GM19395 (cell line): ENCODE results near the gene GJA9.
"Not testable (repeated sequence)": the region's sequence is repeated elsewhere in the genome, so short reads cannot be mapped to it uniquely, and the experiment has no call there.

ENCODE experiments used
- ATAC-seq: cut with Tn5 transposase; IDR thresholded peaks from one replicate; pipeline ENCODE4 v1.9.1; 2021; ENCODE audit warnings: mild to moderate bottlenecking, moderate library complexity; ENCODE audit not compliant: unreplicated experiment

GJA9 gene

GRCh38 chr1:38881487-38881886, at the start of gene GJA9:
Gene GJA9, minus strand, starts transcription at chr1:38881587. Its CDS starts 5,489 bp downstream, at chr1:38876098.
- ATAC-seq = no peak

GRCh38 chr1:38929476-38929875, 48.1 kb upstream of the GJA9 start:
- ATAC-seq = no peak

DNA sequence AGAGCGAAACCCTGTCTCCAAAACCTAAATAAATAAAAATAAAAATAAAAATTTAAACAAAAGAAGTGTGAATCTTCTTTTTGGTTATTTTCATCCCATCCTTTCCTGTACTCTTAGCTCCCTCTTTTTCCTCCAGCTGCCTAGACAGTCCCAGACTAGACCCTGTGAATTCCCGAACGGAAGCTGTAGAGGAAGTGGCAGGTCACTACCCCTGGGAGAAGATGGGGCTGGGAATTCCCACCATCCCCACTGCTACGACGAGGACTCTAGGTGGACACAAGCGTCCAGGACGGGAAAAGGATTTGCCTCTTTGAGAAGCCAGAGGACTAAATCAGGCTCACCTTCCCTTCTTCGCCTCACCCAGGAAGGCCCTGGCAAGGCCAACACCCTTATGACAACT, 47.7 kb upstream of the GJA9 start:
- no peak for ATAC-seq

DNA sequence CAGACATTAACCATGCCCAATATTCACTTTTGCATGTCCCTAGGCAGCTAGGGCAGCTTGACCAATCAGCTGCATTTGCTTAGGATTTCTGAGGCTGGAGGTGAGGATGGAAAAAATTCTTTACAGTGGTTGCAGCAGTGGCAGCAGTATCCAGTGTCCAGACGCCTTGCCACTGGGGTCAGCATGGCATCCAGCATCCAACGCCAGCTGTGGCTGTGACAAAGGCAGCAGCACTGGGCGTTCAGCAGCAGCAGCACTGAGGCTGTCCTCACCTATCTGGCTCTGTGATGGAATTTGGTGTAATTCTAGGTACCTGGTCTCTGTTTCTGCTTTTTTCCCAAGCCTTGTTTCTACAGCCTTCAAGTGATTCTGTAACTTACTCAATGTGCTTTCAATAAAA, 44.7 kb upstream of the GJA9 start:
- no peak for ATAC-seq

GRCh38 chr1:38925391-38925790, 44.0 kb upstream of the GJA9 start:
- no peak for ATAC-seq

- ATAC-seq = no peak
Observed at GRCh38 chr1:38923607-38924006, 42.2 kb upstream of the GJA9 start.

GRCh38 chr1:38919130-38919529, 37.7 kb upstream of the GJA9 start:
- no peak for ATAC-seq

DNA sequence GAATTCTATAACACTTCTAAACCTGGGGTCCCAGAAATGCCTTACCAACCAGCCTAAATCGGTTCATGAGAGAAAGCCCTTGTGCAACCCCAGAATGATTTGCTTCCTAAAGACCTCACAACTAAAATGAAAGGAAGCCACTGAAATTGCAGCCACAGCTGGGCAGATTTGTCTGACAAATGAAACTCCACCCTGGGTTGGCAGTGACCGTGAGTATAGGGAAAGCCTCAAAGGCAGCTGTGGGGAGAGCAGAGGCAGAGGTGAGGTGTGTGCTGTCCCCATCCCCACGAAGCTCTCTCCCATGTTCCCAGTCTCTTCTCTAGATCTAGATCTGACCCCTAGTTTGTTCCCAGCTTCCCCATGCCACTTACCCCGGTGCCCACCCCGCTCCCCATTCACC, 37.2 kb upstream of the GJA9 start:
- no peak for ATAC-seq

DNA sequence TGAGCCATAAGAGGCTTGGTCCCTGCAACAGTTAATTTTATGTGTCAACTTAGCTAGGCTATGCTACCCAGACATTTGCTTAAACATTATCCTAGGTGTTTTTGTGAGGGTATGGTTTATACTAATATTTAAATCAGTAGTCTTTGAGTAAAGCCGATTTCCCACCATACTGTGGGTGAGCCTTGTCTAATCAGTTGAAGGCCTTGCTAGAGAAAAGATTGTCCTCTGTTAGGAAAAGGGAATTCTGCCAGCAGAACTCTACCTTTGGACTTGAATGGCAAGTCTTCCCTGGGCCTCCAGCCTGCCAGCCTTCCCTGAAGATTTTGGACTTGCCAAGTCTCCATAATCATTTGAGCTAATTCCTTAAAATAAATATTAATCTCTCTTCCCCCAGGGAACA, 36.4 kb upstream of the GJA9 start:
- no peak for ATAC-seq

- ATAC-seq = no peak
Observed at GRCh38 chr1:38917337-38917736, 36.0 kb upstream of the GJA9 start.

DNA sequence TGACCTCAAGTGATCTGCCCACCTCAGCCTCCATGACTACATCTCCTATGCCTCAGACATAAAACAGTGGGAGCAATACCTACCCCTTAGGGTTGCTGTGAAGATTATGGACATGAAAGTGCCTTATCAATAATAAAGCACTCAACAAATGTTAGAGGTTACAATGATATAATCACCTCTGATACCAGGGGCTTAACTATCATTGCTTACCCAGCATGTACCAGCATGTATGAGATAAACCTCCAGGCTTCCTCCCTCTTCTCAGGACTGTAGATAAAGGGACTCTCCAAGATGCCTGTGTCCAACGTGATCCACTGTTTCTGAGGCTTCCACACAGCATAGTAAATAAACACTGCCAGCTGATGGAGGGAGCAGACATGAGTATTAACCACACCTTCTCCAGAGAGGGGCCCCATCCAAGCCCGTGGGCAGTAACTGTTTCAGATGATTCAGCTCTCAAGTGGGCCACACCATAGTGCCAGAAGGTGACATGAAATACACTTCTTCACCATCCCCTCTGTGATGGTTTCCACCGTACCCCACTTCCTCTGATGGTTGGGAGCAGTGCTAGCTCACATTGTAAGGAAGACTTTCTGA, 34.1 kb upstream of the GJA9 start:
- ATAC-seq = no peak

DNA sequence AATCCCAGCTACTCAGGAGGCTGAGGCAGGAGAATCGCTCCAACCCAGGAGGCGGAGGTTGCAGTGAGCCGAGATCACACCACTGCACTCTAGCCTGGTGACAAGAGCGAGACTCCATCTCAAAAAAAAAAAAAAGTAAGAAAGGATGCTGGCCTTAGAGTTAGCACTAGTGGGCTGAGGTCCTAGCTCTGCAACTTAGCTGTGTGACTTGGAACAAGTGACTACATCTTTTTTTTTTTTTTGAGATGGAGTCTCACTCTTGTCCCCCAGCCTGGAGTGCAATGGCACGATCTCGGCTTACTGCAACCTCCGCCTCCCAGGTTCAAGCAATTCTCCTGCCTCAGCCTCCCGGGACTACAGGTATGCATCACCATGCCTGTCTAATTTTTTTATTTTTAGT, 33.5 kb upstream of the GJA9 start:
- not testable (repeated sequence) for ATAC-seq

DNA sequence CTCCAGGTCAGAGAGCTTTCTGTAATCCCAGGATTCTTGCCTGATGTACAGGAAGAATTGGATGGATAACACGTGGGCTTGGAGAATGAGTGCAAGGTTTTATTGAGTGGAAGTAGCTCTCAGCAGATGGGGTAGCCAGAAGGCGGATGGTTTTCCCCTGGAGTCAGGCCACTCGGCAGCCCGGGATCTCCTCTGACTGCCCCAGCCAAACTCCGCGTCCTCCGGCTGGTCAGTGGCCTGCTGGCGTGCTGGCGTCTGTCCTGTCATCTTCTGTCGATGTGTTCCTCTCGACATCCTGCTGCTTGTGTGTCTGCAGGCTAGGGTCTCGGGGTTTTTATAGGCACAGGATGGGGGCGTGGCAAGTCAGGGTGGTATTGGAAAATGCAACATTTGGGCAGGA, 27.4 kb upstream of the GJA9 start:
- ATAC-seq = no peak

DNA sequence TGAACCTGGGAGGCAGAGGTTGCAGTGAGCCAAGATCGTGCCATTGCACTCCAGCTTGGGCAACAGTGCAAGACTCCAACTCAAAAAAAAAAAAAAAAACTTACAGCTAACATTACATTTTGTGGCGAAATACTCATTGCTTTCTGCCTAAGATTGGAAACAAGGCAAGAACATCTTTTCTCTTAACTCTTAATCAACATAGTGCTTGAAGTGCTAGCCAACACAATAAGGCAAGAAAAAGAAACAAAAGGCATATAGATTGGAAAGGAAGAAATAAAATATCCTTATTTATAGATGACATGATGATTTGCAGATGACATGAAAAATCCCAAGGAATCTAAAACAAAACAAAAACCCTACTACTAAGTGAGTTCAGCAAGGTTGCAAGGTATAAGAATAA, 24.6 kb upstream of the GJA9 start:
- no peak for ATAC-seq

GRCh38 chr1:38899560-38899959, 18.2 kb upstream of the GJA9 start:
- no peak for ATAC-seq

GRCh38 chr1:38898653-38899230, 17.4 kb upstream of the GJA9 start:
- no peak for ATAC-seq

GRCh38 chr1:38896169-38896568, 14.8 kb upstream of the GJA9 start:
- ATAC-seq = no peak

DNA sequence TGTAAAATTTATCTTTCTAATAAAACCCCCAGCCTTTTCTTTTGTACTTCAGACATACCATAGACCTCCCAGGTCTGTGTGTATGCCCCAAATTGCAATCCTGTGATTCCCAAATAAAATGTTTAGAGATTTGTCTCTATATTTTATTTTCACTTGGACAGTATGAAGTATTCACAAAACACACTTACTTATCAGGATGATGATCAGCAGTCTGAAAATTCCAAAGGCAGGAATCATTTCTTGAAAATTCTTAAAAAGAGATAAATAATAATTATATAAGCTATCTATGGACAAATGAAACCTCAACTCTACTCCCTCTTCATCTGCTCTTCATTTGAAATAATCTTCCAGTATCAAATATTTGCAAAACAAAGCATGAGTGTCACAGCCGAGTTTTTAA, 11.6 kb upstream of the GJA9 start:
- no peak for ATAC-seq

DNA sequence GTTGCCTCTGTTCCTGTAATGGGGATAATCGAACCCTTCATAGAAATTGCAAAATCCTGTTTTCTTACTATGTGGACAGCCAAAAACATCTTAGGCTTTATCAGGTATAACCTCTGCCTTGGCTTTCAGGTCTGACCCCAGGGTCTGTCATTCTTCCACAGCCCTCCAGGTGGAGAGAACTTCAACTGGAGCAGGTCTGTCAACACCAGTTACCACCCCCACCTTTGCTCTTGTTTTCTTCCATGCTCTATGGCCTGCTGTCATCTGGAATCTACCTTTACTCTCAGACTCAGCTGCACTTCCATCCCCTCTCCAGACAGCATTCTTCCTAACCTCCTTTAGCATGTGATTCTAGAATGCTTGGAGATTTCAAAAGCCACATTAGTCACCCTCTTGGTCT, 10.4 kb upstream of the GJA9 start:
- ATAC-seq = no peak

DNA sequence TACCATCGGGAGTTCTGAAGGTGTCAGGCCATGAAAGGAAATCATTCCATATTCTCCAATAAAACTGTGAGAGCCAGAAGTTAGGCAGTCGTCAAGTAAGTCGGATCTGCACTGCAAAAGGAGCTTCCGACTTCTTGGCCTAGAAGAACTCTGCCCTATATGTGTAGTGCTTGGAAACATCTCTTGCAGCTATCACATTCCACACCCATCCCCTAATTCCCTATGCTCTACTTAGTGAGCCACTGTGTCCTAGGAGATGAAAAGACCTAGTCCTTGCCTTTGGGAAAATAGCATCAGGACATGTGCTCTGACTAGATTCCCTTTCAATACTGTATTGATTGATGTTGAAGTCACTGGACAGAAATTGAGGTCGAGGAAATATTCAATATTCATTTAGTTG, 8.2 kb upstream of the GJA9 start:
- ATAC-seq = no peak

- no peak for ATAC-seq
Observed at GRCh38 chr1:38888423-38889333, 7.3 kb upstream of the GJA9 start.

DNA sequence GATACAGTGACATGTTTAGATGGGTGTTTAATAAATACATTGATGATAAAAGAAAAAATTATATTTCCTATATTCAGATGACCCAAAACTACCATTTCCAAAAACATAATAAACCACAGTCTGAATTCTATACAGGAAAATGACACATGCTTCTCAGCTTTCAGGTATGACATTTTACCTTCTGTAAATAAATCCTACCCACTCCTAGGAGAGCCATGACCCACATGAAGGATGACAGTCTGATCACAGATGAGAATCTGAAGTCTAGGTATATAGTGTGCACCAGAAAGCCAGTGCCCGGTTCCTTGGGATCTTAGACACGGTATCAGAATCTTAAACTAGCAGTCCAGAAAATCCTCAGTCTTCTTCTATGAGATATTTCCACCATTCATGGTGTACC, 3.7 kb upstream of the GJA9 start:
- ATAC-seq = no peak
